Aorta (tissue), 5 donors: ENCODE results near the gene MOB3C. TPM values are rescaled to one million over a fixed set of nuclear protein-coding genes. Genes with fewer than 3 reads are reported as not detected.
A peak's percentile ranks its signal among the peaks of the same experiment; 100 is the strongest.

Experiments
- ATAC-seq: fragments of 200-7000 bp; cut with Tn5 transposase; one replicate; pipeline ENCODE4 v1.9.1; 2022; ENCODE audit warnings: moderate library complexity; ENCODE audit not compliant: low FRiP score
- DNase-seq, 2 donors: peaks; one replicate each; pipeline ENCODE4 v3.0.0-alpha.2; 2020
- H3K27ac ChIP-seq, 2 donors: one replicate each; pipeline ENCODE4 v1.5.1; 2013; ENCODE audit warnings: low read length in 2 of 2, mild to moderate bottlenecking in 2 of 2, moderate library complexity in 2 of 2, control low read depth in 1 of 2, inconsistent platforms in 1 of 2, low read depth in 1 of 2
- H3K27me3 ChIP-seq, 2 donors: one replicate each; pipeline ENCODE4 v1.6.1; 2013; ENCODE audit warnings: control low read depth in 1 of 2, low read length in 1 of 2, mild to moderate bottlenecking in 1 of 2, moderate library complexity in 1 of 2; ENCODE audit not compliant: insufficient read depth in 2 of 2, control insufficient read depth in 1 of 2
- H3K36me3 ChIP-seq, 2 donors: one replicate each; pipeline ENCODE4 v1.6.1; 2013; ENCODE audit warnings: control low read depth in 1 of 2, low read length in 1 of 2, mild to moderate bottlenecking in 1 of 2; ENCODE audit not compliant: insufficient read depth in 2 of 2, control insufficient read depth in 1 of 2
- H3K4me1 ChIP-seq, 2 donors: one replicate each; pipeline ENCODE4 v1.6.1; 2013; ENCODE audit warnings: low read length in 2 of 2, control low read depth in 1 of 2, mild to moderate bottlenecking in 1 of 2, moderate library complexity in 1 of 2; ENCODE audit not compliant: insufficient read depth in 2 of 2, control insufficient read depth in 1 of 2
- H3K4me3 ChIP-seq, 2 donors: one replicate each; pipeline ENCODE4 v1.5.1; 2013; ENCODE audit warnings: low read length in 2 of 2, control low read depth in 1 of 2, mild to moderate bottlenecking in 1 of 2
- H3K9me3 ChIP-seq: one replicate; pipeline ENCODE4 v1.6.1; 2013; ENCODE audit warnings: mild to moderate bottlenecking, low read length; ENCODE audit not compliant: control insufficient read depth
- WGBS, 2 donors: extraction: QIAGEN DNeasy Blood & Tissue Kit; methylation state at CpG; one replicate each; pipeline ENCODE4 v1.1.7; 2013; 5-methylcytosine and 5-hydroxymethylcytosine counted together
- intact Hi-C, 2 donors: fragments of 100-400 bp; cut with DNase I; formaldehyde crosslinking; loops; one replicate each; pipeline versions ENCODE4 v1.14.2 to v1.15.0; 2022
- polyA plus RNA-seq, 2 donors: library from polyadenylated mRNA; stranded (reverse); fragments of 200-250 nt; gene quantifications; one replicate each; pipeline ENCODE4 v1.2.3, GENCODE V29; 2013
- total RNA-seq, 2 donors: library from RNA; stranded (reverse); fragmentation: NEBNext Ultra II Directional; extraction: Animal tissue kit (Norgen Biotek cat#: 25700); gene quantifications; one replicate each; pipeline ENCODE4 v1.2.1, GENCODE V29; 2021
- donor health status: healthy with polysubstance abuse.
- donor health status: Bipolar disorder and iron deficiency.
- donor health status: DM: no; HTN: no; CAD: no.
- donor health status: DM: no; HTN: no; CAD: no.
- donor health status: DM: yes; HTN: yes; CAD: no.

MOB3C gene
- total and polyA plus RNA-seq, 4 donors = 14.8 to 31.2 (median 20.5) TPM

DNA sequence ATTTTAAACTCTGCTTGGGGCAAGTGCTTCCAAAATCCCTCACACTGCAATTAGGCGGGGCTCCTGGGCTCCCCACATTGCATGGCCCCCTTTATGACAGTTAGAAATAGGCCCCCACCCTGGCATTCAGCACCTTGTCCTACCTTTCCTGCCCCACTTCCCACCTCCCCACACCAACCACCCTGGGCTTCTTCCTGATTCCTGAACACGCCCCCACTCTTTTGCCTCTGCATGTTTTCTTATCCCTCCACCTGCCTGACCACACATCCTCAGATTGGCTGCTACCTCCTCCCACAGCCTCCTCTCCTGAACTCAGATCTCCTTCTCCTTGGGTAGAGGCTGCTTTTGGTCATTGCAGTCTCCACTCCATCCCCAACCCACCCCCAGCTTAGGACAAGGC, 1.5 kb downstream of the MOB3C start:
- H3K36me3 ChIP-seq = no peaks in the 10 kb centered on the region
- no peaks in the 10 kb centered on the region for H3K27me3 ChIP-seq
- 86 to 90% methylated on average over 2 of the region's 2 CpGs for WGBS, 2 donors
- H3K4me1 ChIP-seq = no peaks in the 10 kb centered on the region
- no peaks in the 10 kb centered on the region for H3K9me3 ChIP-seq
- H3K27ac ChIP-seq = no peak overlapping the region
- intact Hi-C loops = loop anchor here (5.0 to 10.0 kb wide), 3 partner anchors 50 to 110 kb away; partner anchors contain the start of gene ATPAF1 (in 2 of the 2)
- DNase-seq = no peak
- no peak for ATAC-seq
- peak overlapping the region in 1 of 2 donors; percentile 80 for H3K4me3 ChIP-seq

DNA sequence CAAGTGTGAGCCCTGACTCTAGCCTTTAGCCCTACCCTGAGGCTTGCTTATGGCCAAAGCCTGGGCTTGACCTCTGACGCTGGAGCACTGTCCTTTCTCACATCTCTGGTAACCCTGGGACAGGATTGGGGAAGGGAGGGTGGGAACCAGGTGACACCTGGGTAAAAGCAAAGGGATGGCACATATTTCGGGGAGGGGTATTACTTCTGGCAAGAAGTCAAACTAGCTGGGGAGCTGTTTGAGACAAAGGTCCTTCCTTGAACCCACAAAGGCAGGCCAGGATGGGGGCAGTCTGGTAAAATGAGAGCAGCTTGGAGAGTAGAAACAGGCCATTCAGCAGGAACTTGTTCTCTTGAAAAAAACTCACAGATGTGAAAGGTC, 2.0 kb downstream of the MOB3C start:
- peaks cover 0 to 1% of the 10 kb centered on the region in 2 donors for H3K36me3 ChIP-seq
- H3K27me3 ChIP-seq = no peaks in the 10 kb centered on the region
- intact Hi-C loops = loop anchor here in 1 of 2 donors (10.0 kb wide), 2 partner anchors 50 to 110 kb away; partner anchors contain the start of gene ATPAF1
- DNase-seq (no peak), ATAC-seq (no peak)
- H3K4me3 ChIP-seq = no peak overlapping the region
- 76 to 82% methylated on average over 2 of the region's 2 CpGs for WGBS, 2 donors
- H3K9me3 ChIP-seq = no peaks in the 10 kb centered on the region
- H3K4me1 ChIP-seq = no peaks in the 10 kb centered on the region
- peak overlapping the region in 1 of 2 donors; percentile 46 for H3K27ac ChIP-seq

DNA sequence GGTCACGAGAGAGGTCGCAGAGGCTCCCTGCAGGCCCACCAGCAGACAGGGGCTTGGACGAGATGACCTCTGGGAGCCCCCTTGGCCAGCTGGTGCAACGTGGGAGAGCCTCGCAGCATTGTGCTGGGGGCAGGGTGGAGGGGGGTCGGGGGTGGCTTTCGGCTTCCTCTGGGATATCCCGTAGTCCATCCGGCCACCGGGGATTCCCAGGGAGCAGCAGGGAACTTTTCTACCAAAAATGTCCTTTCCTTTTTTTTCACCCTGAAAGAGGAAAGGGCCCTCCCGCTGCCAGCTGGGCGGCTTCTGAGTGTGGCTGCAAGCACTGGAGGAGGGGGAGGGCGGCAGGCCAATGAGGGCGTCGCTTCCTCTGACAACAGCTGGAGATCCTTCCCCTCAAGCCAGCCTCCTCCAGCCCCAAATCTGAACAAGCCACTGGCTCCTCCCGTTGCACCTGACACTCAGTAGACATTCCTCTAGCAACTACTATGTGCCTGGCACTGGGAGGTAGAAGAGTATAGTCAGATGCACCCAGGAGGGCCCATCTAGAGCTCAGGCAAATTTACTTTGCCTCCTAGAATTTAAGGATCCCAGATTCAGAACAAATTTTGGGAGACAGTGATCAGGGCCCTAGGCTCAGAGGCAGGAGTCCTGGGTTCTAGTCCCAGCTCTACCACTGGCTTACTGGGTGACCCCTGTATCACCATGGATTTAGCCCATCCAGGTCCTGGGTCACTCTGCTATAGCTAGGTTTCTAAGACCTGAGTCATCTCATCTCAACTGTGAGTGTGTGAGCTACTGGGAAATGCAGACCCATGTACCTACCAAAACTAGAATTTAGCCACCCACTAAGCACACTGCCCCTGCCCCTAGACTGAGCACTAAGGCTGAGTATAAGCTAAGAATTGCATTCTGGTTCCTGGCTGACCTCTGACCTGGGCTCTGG, 2.7 kb downstream of the MOB3C start:
- no peaks in the 10 kb centered on the region for H3K4me1 ChIP-seq
- intact Hi-C loops = loop anchor here in 1 of 2 donors (10.0 kb wide), 2 partner anchors 51 to 111 kb away; partner anchors contain the start of gene ATPAF1
- WGBS, 2 donors = 3 to 4% methylated on average over 16 of the region's 16 CpGs

DNA sequence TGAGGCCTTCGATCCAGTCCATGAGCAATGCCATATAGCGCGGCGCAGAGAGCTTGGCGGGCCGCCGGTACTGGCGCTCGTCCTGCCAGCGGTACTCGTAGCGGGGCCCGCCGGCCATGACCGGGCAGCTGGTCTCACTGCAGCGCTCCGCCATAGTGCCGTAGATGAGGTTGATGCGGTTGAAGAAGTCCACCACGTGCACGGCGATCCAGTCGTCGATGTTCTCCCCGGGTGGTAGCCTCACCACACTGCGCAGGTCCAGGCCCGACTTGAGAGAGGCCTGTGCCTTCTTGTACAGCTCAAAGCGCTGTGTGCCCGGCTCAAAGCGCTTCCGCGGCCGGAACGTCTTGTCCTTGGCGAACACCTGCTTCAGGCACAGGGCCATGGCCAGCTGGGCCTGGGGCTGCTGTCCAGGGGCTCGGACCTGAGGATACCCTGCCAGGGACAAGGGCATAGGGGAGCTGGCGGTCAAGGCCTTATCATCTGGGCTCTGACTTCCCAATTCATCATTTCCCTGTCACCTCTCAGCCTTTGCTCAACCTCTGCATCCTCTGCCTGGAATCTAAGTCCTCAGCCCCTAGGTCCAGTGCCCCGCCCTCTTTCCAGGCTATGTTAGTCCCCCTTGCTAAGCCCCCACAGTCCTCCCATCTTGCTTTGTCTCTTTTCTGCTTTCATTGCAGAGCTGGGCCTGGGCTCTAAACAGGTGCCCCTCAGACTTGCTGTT, 3.5 kb downstream of the MOB3C start:
- Histone ChIP-seq H3K9me3 (no peaks in the 10 kb centered on the region), H3K36me3 (peaks cover 0 to 5% of the 10 kb centered on the region in 2 donors), H3K4me3 (peak overlapping the region in 1 of 2 donors; percentile 1), H3K27me3 (no peaks in the 10 kb centered on the region), H3K27ac (no peak overlapping the region), H3K4me1 (no peaks in the 10 kb centered on the region)
- intact Hi-C loops = loop anchor here in 1 of 2 donors (10.0 kb wide), 2 partner anchors 52 to 112 kb away; partner anchors contain the start of gene ATPAF1
- 87% methylated on average over 38 of the region's 38 CpGs for WGBS, 2 donors
- ATAC-seq (no peak), DNase-seq (peak in 1 of 2 donors; percentile 76)

More for the DNA sequence above, 2.7 kb downstream of the MOB3C start:
- Histone ChIP-seq H3K4me3 (peak overlapping the region in 1 of 2 donors; percentile 1), H3K27me3 (no peaks in the 10 kb centered on the region), H3K9me3 (no peaks in the 10 kb centered on the region), H3K27ac (peak overlapping the region in 1 of 2 donors; percentile 46), H3K36me3 (peaks cover 0 to 4% of the 10 kb centered on the region in 2 donors)
- DNase-seq = peak; percentile 96 to 97
- peak; percentile 86 for ATAC-seq

DNA sequence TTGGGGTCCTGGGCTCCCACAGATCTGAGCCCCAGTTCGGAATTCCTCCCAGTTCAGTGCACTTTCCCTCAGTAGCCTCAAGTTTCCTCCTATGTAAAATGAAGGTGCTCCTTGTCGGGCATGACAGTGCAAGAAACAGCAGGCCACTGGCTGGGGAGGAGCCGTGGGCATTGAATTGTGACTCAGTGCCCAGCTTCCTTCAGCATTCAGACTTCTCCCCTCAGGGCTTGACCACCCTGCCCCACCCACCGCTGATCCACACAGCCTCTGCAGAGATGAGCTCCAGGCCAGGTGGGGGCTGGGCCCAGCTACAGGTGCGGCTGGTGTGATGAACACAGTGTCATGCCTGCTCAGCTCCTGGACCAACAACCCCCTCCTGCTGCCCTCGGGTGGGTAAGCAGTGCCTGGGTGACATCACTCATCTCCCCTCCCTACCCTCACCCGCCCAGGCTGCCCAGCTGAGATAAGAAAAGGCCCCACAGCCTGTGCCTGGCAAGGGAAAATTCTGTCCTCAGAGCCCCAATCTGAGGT, 4.9 kb downstream of the MOB3C start:
- intact Hi-C loops = loop anchor here in 1 of 2 donors (10.0 kb wide), 2 partner anchors 53 to 113 kb away; partner anchors contain the start of gene ATPAF1
- H3K4me3 ChIP-seq = no peak overlapping the region
- H3K36me3 ChIP-seq = peaks cover 0 to 5% of the 10 kb centered on the region in 2 donors
- WGBS, 2 donors = 38% methylated on average over 7 of the region's 7 CpGs
- H3K9me3 ChIP-seq = no peaks in the 10 kb centered on the region
- ATAC-seq (no peak), DNase-seq (no peak)
- no peaks in the 10 kb centered on the region for H3K4me1 ChIP-seq
- H3K27ac ChIP-seq = peak overlapping the region in 1 of 2 donors; percentile 6
- H3K27me3 ChIP-seq = no peaks in the 10 kb centered on the region

DNA sequence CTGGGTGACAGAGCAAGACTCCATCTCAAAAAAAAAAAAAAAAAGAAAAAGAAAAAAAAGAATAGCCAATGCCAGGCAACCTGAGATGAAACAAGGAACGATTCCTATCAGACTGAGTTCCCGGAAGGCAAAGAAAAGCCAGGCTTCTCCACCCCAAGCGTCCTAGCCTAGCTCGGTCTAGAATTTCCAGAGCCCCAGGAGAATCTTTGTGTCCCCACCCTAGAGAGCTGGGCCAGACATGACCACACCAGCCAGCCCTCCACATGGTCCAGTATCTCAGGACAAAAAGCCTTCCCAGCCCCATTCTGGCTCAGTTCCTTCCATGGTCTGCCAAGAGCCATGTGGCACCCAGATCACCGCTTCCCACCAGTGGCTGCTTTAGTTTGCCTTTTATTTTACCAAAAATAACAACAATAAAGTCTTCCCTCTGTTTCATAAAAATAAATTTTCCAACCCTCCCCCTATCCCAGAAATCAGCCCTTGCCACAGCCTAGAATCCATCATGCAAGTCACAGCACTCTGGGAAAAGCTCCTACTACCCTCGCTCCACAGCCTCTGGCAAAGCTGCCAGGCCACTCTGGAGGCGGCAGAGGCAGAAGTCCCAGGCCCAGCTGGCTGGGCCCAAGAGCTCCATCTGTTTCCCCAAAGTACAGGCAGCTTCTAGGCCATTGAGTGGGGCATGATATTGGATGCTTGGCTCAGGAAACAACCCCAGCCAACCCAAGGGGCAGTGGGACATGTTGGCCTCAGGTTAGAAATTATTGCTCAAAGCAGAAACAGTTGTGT, 9.1 kb downstream of the MOB3C start:
- Histone ChIP-seq H3K27ac (peak overlapping the region in 1 of 2 donors; percentile 62), H3K9me3 (no peaks in the 10 kb centered on the region), H3K36me3 (peaks cover 0 to 5% of the 10 kb centered on the region in 2 donors), H3K4me1 (peaks cover 0 to under 1% of the 10 kb centered on the region in 2 donors), H3K27me3 (no peaks in the 10 kb centered on the region), H3K4me3 (no peak overlapping the region)
- intact Hi-C loops = no loop called here
- 2 to 6% methylated on average over 7 of the region's 7 CpGs for WGBS, 2 donors
- peak; percentile 59 for ATAC-seq
- DNase-seq = peak in 1 of 2 donors; percentile 80

DNA sequence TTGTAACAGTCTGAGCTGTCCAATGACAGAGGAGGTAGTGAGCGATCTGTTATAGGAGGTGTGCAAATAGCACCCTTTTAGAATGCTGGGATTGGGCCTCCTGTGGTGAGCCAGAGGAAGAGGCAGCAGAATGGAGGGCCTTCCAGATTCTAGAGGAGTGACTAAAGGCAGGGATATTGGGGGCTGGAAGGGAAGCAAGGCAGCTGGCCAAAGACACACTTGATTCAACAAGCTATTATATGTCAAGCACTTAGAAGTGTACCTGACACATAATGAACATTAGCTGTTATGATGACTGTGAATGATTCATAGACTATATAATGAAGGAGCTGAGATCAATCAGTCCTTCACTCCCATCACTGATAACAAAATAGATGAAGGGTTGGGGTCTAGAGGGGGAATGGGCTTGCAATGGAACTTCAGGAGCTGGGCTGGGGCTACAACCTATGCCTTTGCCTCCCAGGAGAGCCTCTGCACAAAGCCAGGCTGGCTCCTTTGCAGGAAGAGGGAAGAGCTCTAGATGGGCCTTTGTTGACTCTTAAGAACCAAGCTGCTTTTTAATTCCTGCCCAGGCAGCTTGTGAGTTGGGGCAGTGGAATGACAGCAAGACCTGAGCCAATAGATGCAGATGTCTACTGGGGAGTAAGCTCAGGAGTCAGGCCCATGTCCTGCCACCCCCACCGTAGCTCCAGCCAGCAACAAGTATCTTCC, 10.2 kb downstream of the MOB3C start:
- Histone ChIP-seq H3K27ac (no peak overlapping the region), H3K27me3 (no peaks in the 10 kb centered on the region), H3K4me3 (no peak overlapping the region), H3K4me1 (peaks cover 0 to 2% of the 10 kb centered on the region in 2 donors), H3K9me3 (no peaks in the 10 kb centered on the region), H3K36me3 (peaks cover 0 to 5% of the 10 kb centered on the region in 2 donors)
- no peak for ATAC-seq
- WGBS, 2 donors = 96 to 97% methylated on average over 2 of the region's 2 CpGs
- DNase-seq = no peak
- intact Hi-C loops = no loop called here
